ENCODE measurements around the gene CELF2. TPM values are rescaled to one million over a fixed set of nuclear protein-coding genes. Genes with fewer than 3 reads are reported as not detected.

The CELF2 gene
- total and polyA plus RNA-seq, 2 experiments from 2014 or later: 14.4 to 26.5 TPM

DNA sequence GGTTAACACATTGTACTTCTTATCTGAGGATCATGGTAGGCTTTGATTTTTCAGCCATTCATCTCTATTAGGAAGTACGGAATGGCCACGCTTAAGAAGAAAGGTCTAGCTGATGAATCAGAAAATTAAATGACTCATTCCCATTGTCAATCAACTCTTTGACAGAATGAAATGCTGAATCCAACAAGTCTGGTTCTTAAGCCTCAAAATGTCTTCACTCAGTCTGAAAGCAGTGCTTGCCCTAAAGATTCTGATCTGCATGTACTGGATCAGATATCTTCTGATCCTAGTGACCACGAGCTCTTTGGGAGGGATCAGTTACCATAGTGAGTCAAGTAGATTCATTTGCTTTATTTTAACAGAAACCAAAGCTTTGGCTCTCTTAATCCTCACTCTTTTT is 5.7 kb upstream of the CELF2 start:
- Histone ChIP-seq H3K36me3 (ENCODE audit: low read depth) (no peaks in the 10 kb centered on the region), H4K20me1 (ENCODE audit: insufficient read depth) (no peaks in the 10 kb centered on the region), H3K9ac (no peak overlapping the region), H3K79me2 (ENCODE audit: insufficient read depth) (no peaks in the 10 kb centered on the region), H3K27ac (no peak overlapping the region), H3K9me2 (ENCODE audit: insufficient read depth) (no peaks in the 10 kb centered on the region), H3K4me3 (no peak overlapping the region), H3F3A (ENCODE audit: insufficient read depth) (0 out of 2 replicates have a peak, but pooled peaks cover 4% of the 10 kb centered on the region), H3K4me1 (ENCODE audit: insufficient read depth) (0 out of 2 replicates have a peak, but pooled peaks cover 9% of the 10 kb centered on the region), H3K27me3 (replicated peaks; ENCODE audit: insufficient read depth) (0 out of 2 replicates have a peak, but pooled peaks cover 3% of the 10 kb centered on the region), H3K4me2 (ENCODE audit: unreplicated experiment) (no peak overlapping the region), H3K9me3 (ENCODE audit: low read depth) (no peaks in the 10 kb centered on the region), H2AFZ (no peak overlapping the region)
- in situ Hi-C loops (cut with MboI): no loop called here
- no peak for DNase-seq
- 29 to 36% methylated on average over 3 of the region's 3 CpGs for WGBS, 2 experiments (ENCODE audit: low coverage in 1 of 2, low lambda C conversion rate in 2 of 2, missing lambda C conversion rate in 2 of 2)
- TF ChIP-seq EZH2 (IDR thresholded peaks at IDR 0.05; ENCODE audit: insufficient read depth, poor library complexity, severe bottlenecking) (no peak), EZH2phosphoT487 (IDR thresholded peaks at IDR 0.05; ENCODE audit: insufficient read depth, low read depth) (no peak)

DNA sequence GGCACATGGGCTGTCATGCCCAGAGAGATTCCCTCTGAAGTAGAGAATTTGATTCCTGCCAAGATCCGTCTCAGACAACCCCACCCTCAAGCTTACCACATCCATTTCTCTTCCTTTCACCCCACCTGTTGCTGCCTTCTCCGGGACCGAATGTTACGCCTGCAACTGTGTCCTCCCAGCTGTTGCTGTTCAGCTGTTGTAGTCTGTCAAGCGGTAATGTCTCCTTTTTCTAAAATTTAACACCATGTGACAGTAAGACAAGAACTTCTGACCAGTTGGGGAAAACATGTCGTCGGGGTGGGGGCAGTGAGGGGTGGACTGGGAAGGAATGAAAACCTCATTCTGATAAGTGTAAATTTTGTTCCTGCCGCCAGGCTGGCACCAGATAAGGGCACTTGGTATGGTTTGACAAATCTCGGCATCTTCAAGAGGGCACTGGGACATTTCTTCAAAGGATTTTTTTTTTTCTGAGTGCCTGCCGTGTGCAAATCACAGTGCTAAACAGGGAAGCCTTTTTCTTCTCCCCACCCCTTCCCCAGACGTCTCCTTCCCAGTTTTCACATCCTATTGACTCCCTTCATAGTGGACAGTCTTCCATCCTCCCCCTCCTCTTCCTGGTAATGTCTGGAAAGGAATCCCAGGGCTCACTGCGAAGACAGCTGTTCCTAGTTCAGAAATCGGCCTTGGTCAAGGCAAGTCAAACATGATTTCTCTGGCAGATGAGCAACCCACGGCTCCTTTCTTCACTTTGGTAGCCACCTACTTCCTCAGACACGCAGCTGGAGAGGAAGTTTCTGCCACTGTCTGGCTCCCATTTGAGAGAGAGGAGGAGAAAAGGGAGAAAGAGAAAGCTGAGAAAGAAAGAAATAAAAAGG is 5.0 kb upstream of the CELF2 start:
- no peak for TF ChIP-seq EZH2phosphoT487 (IDR thresholded peaks at IDR 0.05; ENCODE audit: insufficient read depth, low read depth)
- no peaks in the 10 kb centered on the region for H4K20me1 ChIP-seq (ENCODE audit: insufficient read depth)
- H3K9ac ChIP-seq: peak overlapping the region; percentile 26; the same call in 1 of the 2 replicates
- peak overlapping the region; percentile 20 for H3K4me2 ChIP-seq (ENCODE audit: unreplicated experiment)
- 0 out of 2 replicates have a peak, but pooled peaks cover 9% of the 10 kb centered on the region for H3K4me1 ChIP-seq (ENCODE audit: insufficient read depth)
- in situ Hi-C loops (cut with MboI): no loop called here
- no peaks in the 10 kb centered on the region for H3K36me3 ChIP-seq (ENCODE audit: low read depth)
- no peaks in the 10 kb centered on the region for H3K79me2 ChIP-seq (ENCODE audit: insufficient read depth)
- peak overlapping the region; percentile 78 for H2AFZ ChIP-seq
- H3F3A ChIP-seq (ENCODE audit: insufficient read depth): 0 out of 2 replicates have a peak, but pooled peaks cover 4% of the 10 kb centered on the region
- H3K4me3 ChIP-seq: no peak overlapping the region
- DNase-seq: peak; percentile 36
- H3K27me3 ChIP-seq (replicated peaks; ENCODE audit: insufficient read depth): 0 out of 2 replicates have a peak, but pooled peaks cover 6% of the 10 kb centered on the region
- H3K27ac ChIP-seq: no peak overlapping the region
- H3K9me2 ChIP-seq (ENCODE audit: insufficient read depth): no peaks in the 10 kb centered on the region
- 25 to 26% methylated on average over 15 of the region's 15 CpGs for WGBS, 2 experiments (ENCODE audit: low coverage in 1 of 2, low lambda C conversion rate in 2 of 2, missing lambda C conversion rate in 2 of 2)
- no peaks in the 10 kb centered on the region for H3K9me3 ChIP-seq (ENCODE audit: low read depth)

DNA sequence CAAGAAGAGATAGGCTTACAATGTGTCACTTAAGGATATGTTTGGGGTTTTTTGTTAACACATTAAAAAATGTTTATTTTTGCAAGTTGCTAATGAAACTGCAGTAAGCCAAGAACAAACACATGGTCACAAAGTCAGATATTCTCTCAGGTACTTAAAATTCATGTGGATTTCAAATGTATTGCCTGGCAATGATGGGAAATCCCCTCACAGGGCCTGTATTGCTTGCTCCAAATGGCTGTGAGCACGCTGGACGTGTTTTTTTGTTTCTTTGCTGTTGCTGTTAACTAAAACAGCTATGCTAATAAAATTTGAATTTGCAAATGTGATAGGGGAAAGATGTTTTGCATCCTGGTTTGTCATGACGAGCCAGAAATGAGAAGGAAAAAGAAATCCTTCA is 3.8 kb upstream of the CELF2 start:
- H2AFZ ChIP-seq: no peak overlapping the region
- no peaks in the 10 kb centered on the region for H4K20me1 ChIP-seq (ENCODE audit: insufficient read depth)
- DNase-seq: no peak
- no peaks in the 10 kb centered on the region for H3K79me2 ChIP-seq (ENCODE audit: insufficient read depth)
- no peaks in the 10 kb centered on the region for H3K36me3 ChIP-seq (ENCODE audit: low read depth)
- H3K9me2 ChIP-seq (ENCODE audit: insufficient read depth): no peaks in the 10 kb centered on the region
- no peak overlapping the region for H3K27ac ChIP-seq
- WGBS, 2 experiments (ENCODE audit: low coverage in 1 of 2, low lambda C conversion rate in 2 of 2, missing lambda C conversion rate in 2 of 2): 89 to 92% methylated on average over 3 of the region's 3 CpGs
- no peak overlapping the region for H3K4me2 ChIP-seq (ENCODE audit: unreplicated experiment)
- no peak overlapping the region for H3K4me3 ChIP-seq
- in situ Hi-C loops (cut with MboI): no loop called here
- no peak for TF ChIP-seq EZH2phosphoT487 (IDR thresholded peaks at IDR 0.05; ENCODE audit: insufficient read depth, low read depth)
- TF ChIP-seq EZH2 (IDR thresholded peaks at IDR 0.05; ENCODE audit: insufficient read depth, poor library complexity, severe bottlenecking): no peak
- H3K9ac ChIP-seq: no peak overlapping the region
- peaks cover 8% of the 10 kb centered on the region for H3K27me3 ChIP-seq (replicated peaks; ENCODE audit: insufficient read depth)
- H3K4me1 ChIP-seq (ENCODE audit: insufficient read depth): 0 out of 2 replicates have a peak, but pooled peaks cover 9% of the 10 kb centered on the region
- 0 out of 2 replicates have a peak, but pooled peaks cover 4% of the 10 kb centered on the region for H3F3A ChIP-seq (ENCODE audit: insufficient read depth)
- no peaks in the 10 kb centered on the region for H3K9me3 ChIP-seq (ENCODE audit: low read depth)

DNA sequence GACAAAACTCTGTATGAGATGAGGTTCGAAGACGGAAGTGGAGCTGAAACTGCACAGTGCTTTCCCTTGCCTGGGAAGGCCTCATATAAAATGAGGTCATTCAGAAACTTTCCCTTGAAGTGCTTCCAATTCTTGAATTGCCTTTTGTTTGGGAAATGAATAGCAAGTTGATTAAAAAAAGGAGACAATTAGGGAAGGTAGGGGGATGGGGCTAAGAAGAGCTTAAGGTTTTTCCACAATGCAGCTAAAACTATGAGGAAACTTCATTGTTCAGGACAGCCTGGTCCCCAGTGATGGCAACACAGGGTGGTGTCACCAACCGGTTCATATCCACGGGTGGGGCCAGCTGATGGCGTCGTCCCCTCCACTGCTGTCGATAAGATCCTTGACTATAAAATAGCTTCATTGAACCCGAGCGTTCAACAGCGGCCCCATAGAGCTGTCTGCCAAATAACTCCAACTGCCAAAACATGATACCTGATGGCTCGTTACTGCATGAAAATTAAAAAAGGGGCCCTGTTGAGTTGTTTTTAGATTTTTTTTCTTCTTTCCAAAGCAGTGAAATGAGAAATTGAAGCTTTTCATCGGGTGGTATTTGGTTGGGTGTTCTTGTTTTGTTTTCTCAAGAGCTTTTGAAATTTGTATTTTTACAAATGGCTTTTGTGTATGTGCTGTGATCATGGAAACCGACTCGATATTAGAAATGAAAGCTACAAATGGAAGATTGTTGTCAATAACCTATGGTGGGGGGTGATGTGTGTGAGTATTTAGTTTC is 2.8 kb upstream of the CELF2 start:
- no peaks in the 10 kb centered on the region for H3K9me3 ChIP-seq (ENCODE audit: low read depth)
- TF ChIP-seq EZH2phosphoT487 (IDR thresholded peaks at IDR 0.05; ENCODE audit: insufficient read depth, low read depth) (no peak), EZH2 (IDR thresholded peaks at IDR 0.05; ENCODE audit: insufficient read depth, poor library complexity, severe bottlenecking) (no peak)
- no peak for DNase-seq
- no peak overlapping the region for H3K27ac ChIP-seq
- H3K27me3 ChIP-seq (replicated peaks; ENCODE audit: insufficient read depth): peaks cover 18% of the 10 kb centered on the region
- no peak overlapping the region for H2AFZ ChIP-seq
- H3F3A ChIP-seq (ENCODE audit: insufficient read depth): 0 out of 2 replicates have a peak, but pooled peaks cover 4% of the 10 kb centered on the region
- H3K9me2 ChIP-seq (ENCODE audit: insufficient read depth): no peaks in the 10 kb centered on the region
- H3K4me1 ChIP-seq (ENCODE audit: insufficient read depth): 0 out of 2 replicates have a peak, but pooled peaks cover 6% of the 10 kb centered on the region
- H3K9ac ChIP-seq: no peak overlapping the region
- in situ Hi-C loops (cut with MboI): no loop called here
- H3K36me3 ChIP-seq (ENCODE audit: low read depth): no peaks in the 10 kb centered on the region
- H3K4me2 ChIP-seq (ENCODE audit: unreplicated experiment): no peak overlapping the region
- no peak overlapping the region for H3K4me3 ChIP-seq
- H3K79me2 ChIP-seq (ENCODE audit: insufficient read depth): no peaks in the 10 kb centered on the region
- H4K20me1 ChIP-seq (ENCODE audit: insufficient read depth): no peaks in the 10 kb centered on the region
- WGBS, 2 experiments (ENCODE audit: low coverage in 1 of 2, low lambda C conversion rate in 2 of 2, missing lambda C conversion rate in 2 of 2): 59 to 65% methylated on average over 14 of the region's 14 CpGs

Data from GM23248 (cell line).